ENCODE results near the gene CLDN8. TPM values are rescaled to one million over a fixed set of nuclear protein-coding genes. Genes with fewer than 3 reads are reported as not detected.

The CLDN8 gene
- total and polyA plus RNA-seq, 9 of the 15 experiments (the other 6 are each of a cell fraction or from before 2014, with no cell fraction given): not detected

DNA sequence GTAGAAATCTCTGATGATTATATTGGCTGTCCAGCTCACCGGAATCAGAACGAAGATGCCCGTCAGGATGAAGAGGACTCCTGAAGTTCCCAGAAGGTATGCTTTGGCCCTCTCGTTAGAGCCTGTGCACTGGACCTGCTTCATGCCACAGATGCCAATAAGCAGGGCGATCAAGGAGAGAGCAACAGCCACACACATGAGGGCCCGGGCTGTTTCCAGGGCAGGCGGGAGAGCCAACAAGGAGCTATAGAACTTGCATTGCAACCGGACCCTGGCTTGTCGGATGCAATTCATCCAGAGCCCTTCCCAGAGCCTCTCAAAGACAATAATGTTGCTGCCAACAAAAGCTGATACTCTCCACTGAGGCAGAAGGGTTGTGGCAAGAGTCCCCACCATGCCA is 49.7 kb downstream of the CLDN8 start:
- 2% methylated on average over 9 of the region's 9 CpGs for WGBS (ENCODE audit: insufficient coverage, low coverage, missing lambda C conversion rate)
- BruUV-seq (replicated peaks): no TSS peak

GRCh38 chr21:30164796-30165195 is 51.1 kb downstream of the CLDN8 start:
- WGBS (ENCODE audit: insufficient coverage, low coverage, missing lambda C conversion rate): 0% methylated on average over 1 of the region's 1 CpG
- no peaks in the 10 kb centered on the region for H3K79me2 ChIP-seq (ENCODE audit: control insufficient read depth, insufficient read depth, low read length)
- no peak overlapping the region for H2AFZ ChIP-seq (ENCODE audit: low read depth, low read length)
- no peak overlapping the region for H3K9ac ChIP-seq (ENCODE audit: insufficient read depth in 1 of 2, low read depth in 2 of 2, low read length in 2 of 2)
- no peaks in the 10 kb centered on the region for H4K20me1 ChIP-seq (replicated peaks; ENCODE audit: control insufficient read depth, insufficient read depth, low read length)
- ChIA-PET POLR2A (no interaction called here), CTCF (ENCODE audit: low intra/inter-chr PET ratio) (no interaction called here)
- no peaks in the 10 kb centered on the region for H3K27me3 ChIP-seq (ENCODE audit: control insufficient read depth in 2 of 2, insufficient read depth in 2 of 2, low read length in 2 of 2)
- DNase-seq (ENCODE audit: extremely low read depth in 1 of 4, low spot score in 3 of 4) (no peak), ATAC-seq (no peak), FAIRE-seq (no peak)
- no peaks in the 10 kb centered on the region for H3K4me1 ChIP-seq (replicated peaks in 1 of 2; ENCODE audit: control insufficient read depth in 2 of 2, insufficient read depth in 2 of 2, low read length in 2 of 2)
- no peaks in the 10 kb centered on the region for H3K9me3 ChIP-seq (replicated peaks; ENCODE audit: control insufficient read depth, insufficient read depth, low read depth, low read length)
- intact Hi-C loops (cut with micrococcal nuclease): no loop called here
- no peaks in the 10 kb centered on the region for H3K36me3 ChIP-seq (ENCODE audit: control insufficient read depth, insufficient read depth, low read length)
- no TSS peak for BruUV-seq (replicated peaks)
- H3K9me1 ChIP-seq (ENCODE audit: control insufficient read depth, insufficient read depth, low read length): no peaks in the 10 kb centered on the region
- no peak overlapping the region for H3K4me2 ChIP-seq (ENCODE audit: insufficient read depth, low read length)
- H3K4me3 ChIP-seq: no peak overlapping the region
- H3K27ac ChIP-seq (ENCODE audit: extremely low read depth, low read depth, low read length): no peak overlapping the region
- in situ Hi-C loops (cut with MboI): no loop called here
- no peak for TF ChIP-seq ZNF280A (IDR thresholded peaks at IDR 0.05; ENCODE audit: low read depth, partially characterized antibody)
- TF ChIP-seq FOXK1 (CRISPR knock-in tag; IDR thresholded peaks at IDR 0.05; ENCODE audit: borderline replicate concordance): no peak
- TF ChIP-seq ZNF143 (CRISPR knock-in tag; IDR thresholded peaks at IDR 0.05): no peak
- no peak for TF ChIP-seq DIDO1 (tag; IDR thresholded peaks at IDR 0.05; ENCODE audit: low read depth)
- TF ChIP-seq EWSR1 (IDR thresholded peaks at IDR 0.05; ENCODE audit: borderline replicate concordance, low read depth, partially characterized antibody): no peak
- no peak for TF ChIP-seq POLR2H (tag; IDR thresholded peaks at IDR 0.05; ENCODE audit: low read depth)

More for the DNA sequence above, 49.7 kb downstream of the CLDN8 start:
- Histone ChIP-seq H3K4me3 (no peak overlapping the region), H3K4me2 (ENCODE audit: insufficient read depth, low read length) (no peak overlapping the region), H3K79me2 (ENCODE audit: control insufficient read depth, insufficient read depth, low read length) (no peaks in the 10 kb centered on the region), H3K27me3 (ENCODE audit: control insufficient read depth in 2 of 2, insufficient read depth in 2 of 2, low read length in 2 of 2) (no peaks in the 10 kb centered on the region), H3K27ac (ENCODE audit: extremely low read depth, low read depth, low read length) (no peak overlapping the region), H3K4me1 (replicated peaks in 1 of 2; ENCODE audit: control insufficient read depth in 2 of 2, insufficient read depth in 2 of 2, low read length in 2 of 2) (no peaks in the 10 kb centered on the region), H3K9me3 (replicated peaks; ENCODE audit: control insufficient read depth, insufficient read depth, low read depth, low read length) (no peaks in the 10 kb centered on the region), H4K20me1 (replicated peaks; ENCODE audit: control insufficient read depth, insufficient read depth, low read length) (no peaks in the 10 kb centered on the region), H2AFZ (ENCODE audit: low read depth, low read length) (no peak overlapping the region), H3K9ac (ENCODE audit: insufficient read depth in 1 of 2, low read depth in 2 of 2, low read length in 2 of 2) (no peak overlapping the region), H3K9me1 (ENCODE audit: control insufficient read depth, insufficient read depth, low read length) (no peaks in the 10 kb centered on the region), H3K36me3 (ENCODE audit: control insufficient read depth, insufficient read depth, low read length) (no peaks in the 10 kb centered on the region)
- intact Hi-C loops (cut with micrococcal nuclease): no loop called here
- in situ Hi-C loops (cut with MboI): no loop called here
- FAIRE-seq (no peak), ATAC-seq (no peak), DNase-seq (ENCODE audit: extremely low read depth in 1 of 4, low spot score in 3 of 4) (no peak)
- ChIA-PET POLR2A (no interaction called here), CTCF (ENCODE audit: low intra/inter-chr PET ratio) (no interaction called here)
- no peak for TF ChIP-seq ETV1 (tag; conservative IDR thresholded peaks at IDR 0.05; ENCODE audit: low read depth)
- TF ChIP-seq ZNF507 (tag; conservative IDR thresholded peaks at IDR 0.05): no peak
- TF ChIP-seq E2F6 (IDR thresholded peaks at IDR 0.05; ENCODE audit: borderline replicate concordance in 1 of 2, extremely low read depth in 1 of 2, insufficient read depth in 1 of 2, insufficient read length in 1 of 2, low read depth in 1 of 2, low read length in 1 of 2, poor library complexity in 1 of 2, severe bottlenecking in 1 of 2): no peak
- no peak for TF ChIP-seq U2AF2 (optimal IDR thresholded peaks at IDR 0.05; ENCODE audit: low read depth, low read length)
- TF ChIP-seq THRAP3 (IDR thresholded peaks at IDR 0.05; ENCODE audit: borderline replicate concordance): no peak
- no peak for TF ChIP-seq ZFP30 (CRISPR knock-in tag; IDR thresholded peaks at IDR 0.05; ENCODE audit: borderline replicate concordance)
- TF ChIP-seq ZC3H4 (CRISPR knock-in tag; IDR thresholded peaks at IDR 0.05; ENCODE audit: borderline replicate concordance): no peak
- TF ChIP-seq CEBPB (tag; IDR thresholded peaks at IDR 0.05): no peak
- no peak for TF ChIP-seq MCM3 (IDR thresholded peaks at IDR 0.05)
- TF ChIP-seq L3MBTL2 (IDR thresholded peaks at IDR 0.05): no peak
